ENCODE measurements around the gene MAP7D3. TPM values are rescaled to one million over a fixed set of nuclear protein-coding genes. Genes with fewer than 3 reads are reported as not detected.

The MAP7D3 gene
- total and polyA plus RNA-seq, 7 donors: 4.6 to 14.8 (median 8.0) TPM

GRCh38 chrX:136183917-136184316 is 67.3 kb downstream of the MAP7D3 start:
- no peaks in the 10 kb centered on the region for H3K36me3 ChIP-seq (ENCODE audit: insufficient read depth in 1 of 2, low read depth in 1 of 2)
- DNase-seq (no peak), ATAC-seq (peak in 3 of 4 donors; percentile 37 to 60 (median 43))
- intact Hi-C loops (cut with DNase I): no loop called here
- peaks cover 37% of the 10 kb centered on the region for H3K4me1 ChIP-seq
- WGBS, 3 donors: 8 to 13% (median 10%) methylated on average over 1 of the region's 1 CpG
- no peaks in the 10 kb centered on the region for H3K9me3 ChIP-seq
- H3K27me3 ChIP-seq (ENCODE audit: insufficient read depth in 3 of 3, low read length in 2 of 3): no peaks in the 10 kb centered on the region
- TF ChIP-seq CTCF (IDR thresholded peaks at IDR 0.05): no peak
- peak overlapping the region; percentile 48 for H3K4me3 ChIP-seq
- H3K27ac ChIP-seq: peak overlapping the region; percentile 95

GRCh38 chrX:136183172-136183571 is 68.0 kb downstream of the MAP7D3 start:
- TF ChIP-seq CTCF (IDR thresholded peaks at IDR 0.05): no peak
- ATAC-seq (peak in 1 of 4 donors; percentile 23), DNase-seq (no peak)
- Histone ChIP-seq H3K36me3 (ENCODE audit: insufficient read depth in 1 of 2, low read depth in 1 of 2) (no peaks in the 10 kb centered on the region), H3K4me1 (peaks cover 36% of the 10 kb centered on the region), H3K27ac (peak overlapping the region; percentile 95), H3K4me3 (peak overlapping the region; percentile 48), H3K9me3 (no peaks in the 10 kb centered on the region), H3K27me3 (ENCODE audit: insufficient read depth in 3 of 3, low read length in 2 of 3) (no peaks in the 10 kb centered on the region)
- 36 to 60% (median 59%) methylated on average over 3 to 4 of the region's 4 CpGs for WGBS, 3 donors
- intact Hi-C loops (cut with DNase I): no loop called here

GRCh38 chrX:136182414-136182813 is 68.8 kb downstream of the MAP7D3 start:
- no peak for TF ChIP-seq CTCF (IDR thresholded peaks at IDR 0.05)
- peaks cover 44% of the 10 kb centered on the region for H3K4me1 ChIP-seq
- H3K27ac ChIP-seq: peak overlapping the region; percentile 95
- H3K36me3 ChIP-seq (ENCODE audit: insufficient read depth in 1 of 2, low read depth in 1 of 2): no peaks in the 10 kb centered on the region
- no peak overlapping the region for H3K4me3 ChIP-seq
- WGBS, 3 donors: 42 to 55% (median 46%) methylated on average over 3 of the region's 3 CpGs
- no peak for DNase-seq
- no peak for ATAC-seq
- H3K9me3 ChIP-seq: no peaks in the 10 kb centered on the region
- H3K27me3 ChIP-seq (ENCODE audit: insufficient read depth in 3 of 3, low read length in 2 of 3): no peaks in the 10 kb centered on the region
- intact Hi-C loops (cut with DNase I): no loop called here

GRCh38 chrX:136179133-136179532 is 72.1 kb downstream of the MAP7D3 start:
- Histone ChIP-seq H3K27ac (peak overlapping the region; percentile 95), H3K4me3 (no peak overlapping the region), H3K4me1 (peaks cover 36% of the 10 kb centered on the region), H3K9me3 (no peaks in the 10 kb centered on the region), H3K36me3 (ENCODE audit: insufficient read depth in 1 of 2, low read depth in 1 of 2) (no peaks in the 10 kb centered on the region), H3K27me3 (ENCODE audit: insufficient read depth in 3 of 3, low read length in 2 of 3) (no peaks in the 10 kb centered on the region)
- DNase-seq: no peak
- no peak for ATAC-seq
- 43 to 50% (median 47%) methylated on average over 3 to 4 of the region's 4 CpGs for WGBS, 3 donors
- intact Hi-C loops (cut with DNase I): no loop called here
- no peak for TF ChIP-seq CTCF (IDR thresholded peaks at IDR 0.05)

GRCh38 chrX:136176399-136176825 is 74.8 kb downstream of the MAP7D3 start:
- DNase-seq (no peak), ATAC-seq (peak; percentile 69 to 83 (median 78))
- H3K36me3 ChIP-seq (ENCODE audit: insufficient read depth in 1 of 2, low read depth in 1 of 2): no peaks in the 10 kb centered on the region
- intact Hi-C loops (cut with DNase I): no loop called here
- H3K9me3 ChIP-seq: no peaks in the 10 kb centered on the region
- H3K27ac ChIP-seq: peak overlapping the region; percentile 95
- no peak for TF ChIP-seq CTCF (IDR thresholded peaks at IDR 0.05)
- 10 to 31% (median 17%) methylated on average over 2 of the region's 2 CpGs for WGBS, 3 donors
- H3K27me3 ChIP-seq (ENCODE audit: insufficient read depth in 3 of 3, low read length in 2 of 3): no peaks in the 10 kb centered on the region
- peaks cover 27% of the 10 kb centered on the region for H3K4me1 ChIP-seq
- H3K4me3 ChIP-seq: peak overlapping the region; percentile 37
